H1 (cell line): Measurements from ENCODE around the gene THRB. TPM values are rescaled to one million over a fixed set of nuclear protein-coding genes. Genes with fewer than 3 reads are reported as not detected.

ENCODE experiments used
- ASH2L ChIP-seq: fragments of 200-600, 300-600 bp; sonication (generic); IDR thresholded peaks from one replicate; pipeline ENCODE4 v1.7.1; 2017; ENCODE audit warnings: low read length
- BACH1 ChIP-seq: IDR thresholded peaks from 2 replicates; pipeline ENCODE4 v1.6.1; 2012; ENCODE audit warnings: low read length, improper control_type of control experiment
- CHD7 ChIP-seq: fragments of 300-600 bp; sonication (generic); IDR thresholded peaks from 2 replicates; pipeline ENCODE4 v1.7.1; 2012; ENCODE audit warnings: low read length, moderate library complexity, mild to moderate bottlenecking, inconsistent platforms; ENCODE audit not compliant: insufficient replicate concordance
- HDAC6 ChIP-seq: IDR thresholded peaks from one replicate; pipeline ENCODE4 v1.7.1; 2012; ENCODE audit warnings: low read depth, mild to moderate bottlenecking, inconsistent platforms, low read length, moderate library complexity
- JUN ChIP-seq: IDR thresholded peaks from 2 replicates; pipeline ENCODE4 v1.6.1; 2011; ENCODE audit warnings: low read depth, mild to moderate bottlenecking, improper control_type of control experiment, low read length
- POU5F1 ChIP-seq: IDR thresholded peaks from 2 replicates; pipeline ENCODE4 v1.6.1; 2011; ENCODE audit warnings: low read depth, mild to moderate bottlenecking, low read length, moderate library complexity
- SIN3A ChIP-seq, 2 experiments: IDR thresholded peaks in 1 of 2; conservative IDR thresholded peaks in 1 of 2; 2 replicates each; pipeline ENCODE4 v1.6.1; 2011 to 2012; ENCODE audit warnings: low read length in 2 of 2, improper control_type of control experiment in 1 of 2, low read depth in 1 of 2, mild to moderate bottlenecking in 1 of 2
- YY1 ChIP-seq: IDR thresholded peaks from 2 replicates; pipeline ENCODE4 v1.6.1; 2011; ENCODE audit warnings: low read depth, mild to moderate bottlenecking, low read length
- polyA plus RNA-seq, 7 experiments: library from polyadenylated mRNA; depleted of rRNA in 3 of 7; stranded (reverse) in 5 of 7; unstranded in 2 of 7; fragments of >200 nt in 5 of 7; fragments of 200-250 nt in 2 of 7; gene quantifications; 1 replicate in 5 of 7; 2 replicates in 1 of 7; 4 replicates in 1 of 7; pipeline versions ENCODE4 v1.2.1 to v1.2.3, GENCODE V29; 2011 to 2013; ENCODE audit warnings: missing spikeins in 2 of 7, mixed read lengths in 2 of 7
- total RNA-seq: library from RNA; stranded (reverse); fragmentation: NEBNext Ultra II Directional; extraction: Animal tissue kit (Norgen Biotek cat#: 25700); gene quantifications from 2 replicates; pipeline ENCODE4 v1.2.1, GENCODE V29; 2021

The THRB gene
- total and polyA plus RNA-seq, 2 of the 8 experiments (the other 6 are each of a cell fraction or from before 2014, with no cell fraction given), result 0.98 to 3.9 TPM

- no peak for TF ChIP-seq CHD7
- no peak for TF ChIP-seq HDAC6
- TF ChIP-seq YY1, result no peak
- TF ChIP-seq ASH2L, result no peak
- no peak for TF ChIP-seq JUN
- no peak for TF ChIP-seq BACH1
- no peak for TF ChIP-seq SIN3A (conservative IDR thresholded peaks at IDR 0.05 in 1 of 2, IDR thresholded peaks at IDR 0.05 in 1 of 2; ENCODE audit: low read depth in 1 of 2, low read length in 2 of 2)
- no peak for TF ChIP-seq POU5F1
Measured at GRCh38 chr3:24359102-24359501, 135.5 kb downstream of the THRB start (continued).
